HG03469 (cell line): Measurements from ENCODE around the gene C16orf95.
"Not testable (repeated sequence)": the region's sequence is repeated elsewhere in the genome, so short reads cannot be mapped to it uniquely, and the experiment has no call there.

ENCODE experiments used
- ATAC-seq: cut with Tn5 transposase; IDR thresholded peaks from one replicate; pipeline ENCODE4 v1.9.1; 2021; ENCODE audit warnings: mild to moderate bottlenecking, moderate library complexity, moderate number of reproducible peaks; ENCODE audit not compliant: unreplicated experiment

C16orf95 gene

GRCh38 chr16:87347932-87348615 lies 30.9 kb upstream of the C16orf95 start:
- ATAC-seq = no peak

GRCh38 chr16:87346517-87347060 lies 29.4 kb upstream of the C16orf95 start:
- ATAC-seq = no peak

GRCh38 chr16:87345726-87346424 lies 28.7 kb upstream of the C16orf95 start:
- ATAC-seq = no peak

GRCh38 chr16:87344931-87345631 lies 27.9 kb upstream of the C16orf95 start:
- ATAC-seq = no peak

GRCh38 chr16:87344165-87344930 lies 27.2 kb upstream of the C16orf95 start:
- ATAC-seq = no peak

GRCh38 chr16:87343753-87344050 lies 26.5 kb upstream of the C16orf95 start:
- no peak for ATAC-seq

GRCh38 chr16:87342978-87343752 lies 26.0 kb upstream of the C16orf95 start:
- ATAC-seq = no peak

- ATAC-seq = no peak
These were observed 25.3 kb upstream of the C16orf95 start for GRCh38 chr16:87342504-87342903.

GRCh38 chr16:87340198-87340597 lies 23.0 kb upstream of the C16orf95 start:
- no peak for ATAC-seq

- ATAC-seq = not testable (repeated sequence)
These were observed 22.5 kb upstream of the C16orf95 start for GRCh38 chr16:87339724-87340105.

GRCh38 chr16:87339086-87339723 lies 22.0 kb upstream of the C16orf95 start:
- no peak for ATAC-seq

- ATAC-seq = no peak
These were observed 21.1 kb upstream of the C16orf95 start for GRCh38 chr16:87338155-87338765.

GRCh38 chr16:87337262-87337771 lies 20.1 kb upstream of the C16orf95 start:
- no peak for ATAC-seq

- ATAC-seq = no peak
These were observed 19.4 kb upstream of the C16orf95 start for GRCh38 chr16:87336434-87337240.

GRCh38 chr16:87335625-87336433 lies 18.6 kb upstream of the C16orf95 start:
- ATAC-seq = no peak

GRCh38 chr16:87334651-87335624 lies 17.7 kb upstream of the C16orf95 start:
- no peak for ATAC-seq
